Heart right ventricle (tissue), 16 donors: Measurements from ENCODE around the gene APOA5. TPM values are rescaled to one million over a fixed set of nuclear protein-coding genes. Genes with fewer than 3 reads are reported as not detected.

Source experiments
- ATAC-seq, 8 donors: fragments of 200-7000 bp; cut with Tn5 transposase; one replicate each; pipeline ENCODE4 v1.9.1; 2020; ENCODE audit warnings: mild to moderate bottlenecking in 8 of 8, moderate library complexity in 8 of 8, moderate number of reproducible peaks in 1 of 8
- DNase-seq, 2 donors: peaks; one replicate each; pipeline ENCODE4 v3.0.0-alpha.2; 2020
- H3K27ac ChIP-seq, 10 donors: fragments of 200-600 bp; sonication (generic) in 2 of 10; one replicate each; pipeline versions ENCODE4 v1.5.0 to v1.8.0; 2020 to 2022; ENCODE audit warnings: mild to moderate bottlenecking in 3 of 10
- H3K27me3 ChIP-seq, 7 donors: fragments of 200-600 bp; one replicate each; pipeline ENCODE4 v1.8.0; 2021 to 2022; ENCODE audit warnings: mild to moderate bottlenecking in 2 of 7
- H3K36me3 ChIP-seq, 9 donors: fragments of 200-600 bp; sonication (generic) in 1 of 9; one replicate each; pipeline versions ENCODE4 v1.5.0 to v1.8.0; 2020 to 2022; ENCODE audit warnings: mild to moderate bottlenecking in 2 of 9
- H3K4me1 ChIP-seq, 9 donors: fragments of 200-600 bp; sonication (generic) in 1 of 9; one replicate each; pipeline versions ENCODE4 v1.5.0 to v1.8.0; 2020 to 2022; ENCODE audit warnings: mild to moderate bottlenecking in 4 of 9
- H3K4me3 ChIP-seq, 10 donors: fragments of 200-600 bp; sonication (generic) in 2 of 10; one replicate each; pipeline versions ENCODE4 v1.5.0 to v1.8.0; 2020 to 2022; ENCODE audit warnings: mild to moderate bottlenecking in 7 of 10, moderate library complexity in 2 of 10
- H3K9me3 ChIP-seq, 11 donors: fragments of 200-600 bp in 10 of 11; sonication (generic) in 2 of 11; one replicate each; pipeline versions ENCODE4 v1.5.0 to v1.8.0; 2013 to 2022; ENCODE audit warnings: mild to moderate bottlenecking in 2 of 11, control low read depth in 1 of 11, moderate library complexity in 1 of 11
- WGBS, 2 donors: extraction: QIAGEN DNeasy Blood & Tissue Kit; methylation state at CpG; one replicate each; pipeline ENCODE4 v1.1.7; 2013; ENCODE audit warnings: inconsistent platforms in 1 of 2; 5-methylcytosine and 5-hydroxymethylcytosine counted together
- intact Hi-C, 10 donors: fragments of 100-400 bp; cut with DNase I; formaldehyde crosslinking; loops; one replicate each; pipeline versions ENCODE4 v1.11.1 to v1.14.2; 2022
- polyA plus RNA-seq, 2 donors: library from polyadenylated mRNA; stranded (reverse); fragments of 200-250 nt; gene quantifications; one replicate each; pipeline ENCODE4 v1.2.3, GENCODE V29; 2013
- total RNA-seq, 10 donors: library from RNA; stranded (reverse); fragmentation: NEBNext Ultra II Directional in 3 of 10; extraction: Animal tissue kit (Norgen Biotek cat#: 25700) in 3 of 10; gene quantifications; one replicate each; pipeline versions ENCODE4 v1.2.1 to v1.2.4, GENCODE V29; 2021 to 2023
- TF ChIP-seq, protein P1 (sequence below), 9 donors: fragments of 200-600 bp; sonication (generic) in 2 of 9; IDR thresholded peaks; one replicate each; pipeline versions ENCODE4 v1.5.0 to v1.8.0; 2021 to 2022; ENCODE audit warnings: antibody characterized with exemption in 9 of 9, mild to moderate bottlenecking in 5 of 9, moderate library complexity in 1 of 9
- donor health status: Arrhythmogenic right ventricular cardiomyopathy.
- donor health status: ischemic (EF 13 %, LVEDD 7.1; RV severe dilation, severe dysfunction).
- donor health status: healthy with polysubstance abuse.
- donor health status: DM: no; HTN: yes; CAD: no.
- donor health status: DM: no; HTN: no; CAD: no.
- donor health status: ischemic (EF 25% LVEDD 6.9; RV normal size, moderate dysfunction).
- donor health status: ischemic (EF 25% LVEDD 5.7; RV mildly dilated, moderate dysfunction).
- donor health status: healthy.
- donor health status: DM: yes; HTN: yes; CAD: no.
- donor health status: Ischemic cardiomyopathy.
- donor health status: ischemic (EF 35%, LVEDD 5.7; RV mildly dilated, moderate dysfunction).
- donor health status: nonischemic (EF 11% LVEDD 7.7; RV severe dilation, severe dysfunction).
- donor health status: DM: yes; HTN: yes; CAD: no.
- donor health status: PGD.
- donor health status: ischemic (EF 29% LVEDD 5.4; RV normal size, mild dysfunction).
- donor health status: nonischemic (EF 23%, LVEDD 6.1; RV moderate dilation, normal function).

The APOA5 gene
- total and polyA plus RNA-seq, 12 donors = not detected

DNA sequence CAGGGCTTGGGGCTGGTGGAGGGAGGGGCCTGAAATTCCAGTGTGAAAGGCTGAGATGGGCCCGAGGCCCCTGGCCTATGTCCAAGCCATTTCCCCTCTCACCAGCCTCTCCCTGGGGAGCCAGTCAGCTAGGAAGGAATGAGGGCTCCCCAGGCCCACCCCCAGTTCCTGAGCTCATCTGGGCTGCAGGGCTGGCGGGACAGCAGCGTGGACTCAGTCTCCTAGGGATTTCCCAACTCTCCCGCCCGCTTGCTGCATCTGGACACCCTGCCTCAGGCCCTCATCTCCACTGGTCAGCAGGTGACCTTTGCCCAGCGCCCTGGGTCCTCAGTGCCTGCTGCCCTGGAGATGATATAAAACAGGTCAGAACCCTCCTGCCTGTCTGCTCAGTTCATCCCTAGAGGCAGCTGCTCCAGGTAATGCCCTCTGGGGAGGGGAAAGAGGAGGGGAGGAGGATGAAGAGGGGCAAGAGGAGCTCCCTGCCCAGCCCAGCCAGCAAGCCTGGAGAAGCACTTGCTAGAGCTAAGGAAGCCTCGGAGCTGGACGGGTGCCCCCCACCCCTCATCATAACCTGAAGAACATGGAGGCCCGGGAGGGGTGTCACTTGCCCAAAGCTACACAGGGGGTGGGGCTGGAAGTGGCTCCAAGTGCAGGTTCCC is 38.0 kb upstream of the APOA5 start, which contains the start of gene APOC3:
APOC3 (plus strand) TSS at position 383 of the 659 bp plus-strand sequence. CDS start 676 bp downstream, outside the sequence.
- H3K4me1 ChIP-seq = peaks cover 0 to 6% (median 2%) of the 10 kb centered on the region in 9 donors
- intact Hi-C loops = loop anchor here in 1 of 10 donors (5.0 kb wide), 1 partner anchor 37 kb away; the partner anchor contains the start of gene APOA5
- no peaks in the 10 kb centered on the region for H3K36me3 ChIP-seq
- 68 to 75% methylated on average over 9 of the region's 9 CpGs for WGBS, 2 donors
- no peaks in the 10 kb centered on the region for H3K9me3 ChIP-seq
- H3K27me3 ChIP-seq = no peaks in the 10 kb centered on the region
- no peak within 1 kb of the TSS for H3K4me3 ChIP-seq
- TF ChIP-seq, protein P1, sequence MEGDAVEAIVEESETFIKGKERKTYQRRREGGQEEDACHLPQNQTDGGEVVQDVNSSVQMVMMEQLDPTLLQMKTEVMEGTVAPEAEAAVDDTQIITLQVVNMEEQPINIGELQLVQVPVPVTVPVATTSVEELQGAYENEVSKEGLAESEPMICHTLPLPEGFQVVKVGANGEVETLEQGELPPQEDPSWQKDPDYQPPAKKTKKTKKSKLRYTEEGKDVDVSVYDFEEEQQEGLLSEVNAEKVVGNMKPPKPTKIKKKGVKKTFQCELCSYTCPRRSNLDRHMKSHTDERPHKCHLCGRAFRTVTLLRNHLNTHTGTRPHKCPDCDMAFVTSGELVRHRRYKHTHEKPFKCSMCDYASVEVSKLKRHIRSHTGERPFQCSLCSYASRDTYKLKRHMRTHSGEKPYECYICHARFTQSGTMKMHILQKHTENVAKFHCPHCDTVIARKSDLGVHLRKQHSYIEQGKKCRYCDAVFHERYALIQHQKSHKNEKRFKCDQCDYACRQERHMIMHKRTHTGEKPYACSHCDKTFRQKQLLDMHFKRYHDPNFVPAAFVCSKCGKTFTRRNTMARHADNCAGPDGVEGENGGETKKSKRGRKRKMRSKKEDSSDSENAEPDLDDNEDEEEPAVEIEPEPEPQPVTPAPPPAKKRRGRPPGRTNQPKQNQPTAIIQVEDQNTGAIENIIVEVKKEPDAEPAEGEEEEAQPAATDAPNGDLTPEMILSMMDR (IDR thresholded peaks at IDR 0.05) = no peak
- DNase-seq (no peak), ATAC-seq (peak in 1 of 8 donors; percentile 7)
- no peak within 1 kb of the TSS for H3K27ac ChIP-seq

DNA sequence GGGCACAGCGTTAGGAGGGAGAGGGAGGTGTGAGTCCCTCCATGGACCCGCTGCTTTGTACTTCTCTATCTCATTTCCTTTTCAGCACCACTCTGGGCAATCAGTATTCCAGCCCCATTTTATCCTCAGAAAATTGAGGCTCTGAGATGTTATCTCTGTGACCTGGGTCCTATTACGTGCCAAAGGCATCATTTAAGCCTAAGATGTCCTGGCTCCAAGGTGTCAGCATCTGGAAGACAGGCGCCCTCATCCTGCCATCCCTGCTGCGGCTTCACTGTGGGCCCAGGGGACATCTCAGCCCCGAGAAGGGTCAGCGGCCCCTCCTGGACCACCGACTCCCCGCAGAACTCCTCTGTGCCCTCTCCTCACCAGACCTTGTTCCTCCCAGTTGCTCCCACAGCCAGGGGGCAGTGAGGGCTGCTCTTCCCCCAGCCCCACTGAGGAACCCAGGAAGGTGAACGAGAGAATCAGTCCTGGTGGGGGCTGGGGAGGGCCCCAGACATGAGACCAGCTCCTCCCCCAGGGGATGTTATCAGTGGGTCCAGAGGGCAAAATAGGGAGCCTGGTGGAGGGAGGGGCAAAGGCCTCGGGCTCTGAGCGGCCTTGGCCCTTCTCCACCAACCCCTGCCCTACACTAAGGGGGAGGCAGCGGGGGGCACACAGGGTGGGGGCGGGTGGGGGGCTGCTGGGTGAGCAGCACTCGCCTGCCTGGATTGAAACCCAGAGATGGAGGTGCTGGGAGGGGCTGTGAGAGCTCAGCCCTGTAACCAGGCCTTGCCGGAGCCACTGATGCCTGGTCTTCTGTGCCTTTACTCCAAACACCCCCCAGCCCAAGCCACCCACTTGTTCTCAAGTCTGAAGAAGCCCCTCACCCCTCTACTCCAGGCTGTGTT is 37.2 kb upstream of the APOA5 start:
- H3K27ac ChIP-seq = no peak overlapping the region
- H3K27me3 ChIP-seq = no peaks in the 10 kb centered on the region
- intact Hi-C loops = no loop called here
- H3K4me3 ChIP-seq = no peak overlapping the region
- no peak for DNase-seq
- peaks cover 0 to 3% (median 0%) of the 10 kb centered on the region in 9 donors for H3K4me1 ChIP-seq
- TF ChIP-seq, protein P1 (IDR thresholded peaks at IDR 0.05) = no peak
- 65 to 72% methylated on average over 16 of the region's 16 CpGs for WGBS, 2 donors
- H3K36me3 ChIP-seq = no peaks in the 10 kb centered on the region
- no peaks in the 10 kb centered on the region for H3K9me3 ChIP-seq
- ATAC-seq = no peak

DNA sequence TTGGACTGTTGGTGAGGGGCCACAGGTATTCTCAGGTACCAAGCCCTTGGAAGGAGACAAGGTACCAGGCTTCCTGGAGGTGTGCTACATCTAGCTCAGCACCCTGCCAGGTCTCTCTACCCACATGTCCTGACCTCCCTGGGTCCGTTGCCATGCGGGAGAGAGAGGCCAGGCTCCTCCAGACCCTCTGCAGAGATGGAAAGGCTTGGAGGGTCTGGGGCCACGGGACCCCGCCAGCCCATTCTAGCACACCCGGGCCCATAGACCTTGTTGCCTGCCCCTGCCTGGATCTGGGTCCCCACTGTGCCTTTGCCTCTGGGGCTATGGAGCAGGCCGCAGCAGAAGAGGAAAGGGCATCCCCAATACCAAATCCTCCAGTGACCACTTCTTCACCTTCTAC is 35.8 kb upstream of the APOA5 start:
- Histone ChIP-seq H3K4me1 (peaks cover 0 to 3% (median 0%) of the 10 kb centered on the region in 9 donors), H3K36me3 (no peaks in the 10 kb centered on the region), H3K27ac (no peak overlapping the region), H3K9me3 (no peaks in the 10 kb centered on the region), H3K4me3 (no peak overlapping the region), H3K27me3 (no peaks in the 10 kb centered on the region)
- intact Hi-C loops = loop anchor here in 1 of 10 donors (1.0 kb wide), 1 partner anchor 17 kb away; no protein-coding TSS in a partner anchor
- DNase-seq (no peak), ATAC-seq (no peak)
- 94 to 96% methylated on average over 6 of the region's 6 CpGs for WGBS, 2 donors
- TF ChIP-seq, protein P1 (IDR thresholded peaks at IDR 0.05) = no peak

DNA sequence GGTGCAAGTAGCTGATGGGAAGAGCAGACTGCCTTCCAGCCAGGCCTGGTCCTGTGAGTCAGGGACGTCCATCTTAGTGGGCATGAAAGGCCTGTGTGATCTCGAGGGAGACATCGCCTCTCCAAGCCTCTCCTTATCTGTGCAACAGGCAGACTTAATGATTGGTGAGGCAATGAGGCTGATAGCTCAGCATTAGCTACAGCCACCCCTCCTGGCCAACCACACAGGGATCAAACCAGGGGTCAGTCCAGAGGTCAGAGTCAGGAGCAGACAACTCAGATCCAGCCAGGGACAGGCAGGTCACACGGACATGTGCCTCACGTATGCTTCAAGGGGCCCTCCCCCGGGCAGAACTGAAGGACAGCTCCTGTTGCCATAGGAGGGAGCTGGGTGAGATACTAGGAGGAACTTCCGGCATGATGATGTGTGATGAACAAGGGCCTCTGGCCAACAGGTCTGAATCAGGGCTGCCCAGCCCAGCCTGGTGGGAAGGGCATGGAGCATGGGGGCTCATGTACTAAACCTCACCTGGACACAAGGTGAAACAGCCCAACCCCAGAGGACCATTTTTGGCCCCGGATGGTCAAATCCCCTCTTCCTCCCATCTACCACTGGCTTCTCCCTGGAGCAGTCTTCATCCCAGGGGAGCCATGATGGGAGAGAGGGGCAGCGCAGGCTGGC is 35.2 kb upstream of the APOA5 start:
- Histone ChIP-seq H3K4me3 (no peak overlapping the region), H3K36me3 (no peaks in the 10 kb centered on the region), H3K4me1 (peaks cover 0 to 3% (median 0%) of the 10 kb centered on the region in 9 donors), H3K9me3 (no peaks in the 10 kb centered on the region), H3K27ac (no peak overlapping the region), H3K27me3 (no peaks in the 10 kb centered on the region)
- WGBS, 2 donors = 67 to 73% methylated on average over 9 of the region's 9 CpGs
- intact Hi-C loops = loop anchor here in 1 of 10 donors (1.0 kb wide), 1 partner anchor 17 kb away; no protein-coding TSS in a partner anchor
- ATAC-seq = no peak
- TF ChIP-seq, protein P1 (IDR thresholded peaks at IDR 0.05) = no peak
- DNase-seq = no peak
